GM12801 (cell line): Measurements from ENCODE around the gene MN1.

Experiments
- TF ChIP-seq, protein P1 (sequence below): IDR thresholded peaks from one replicate; pipeline ENCODE4 v1.5.1; 2011; ENCODE audit warnings: control low read depth; ENCODE audit not compliant: insufficient read length; ENCODE audit errors: extremely low read depth

The MN1 gene

DNA sequence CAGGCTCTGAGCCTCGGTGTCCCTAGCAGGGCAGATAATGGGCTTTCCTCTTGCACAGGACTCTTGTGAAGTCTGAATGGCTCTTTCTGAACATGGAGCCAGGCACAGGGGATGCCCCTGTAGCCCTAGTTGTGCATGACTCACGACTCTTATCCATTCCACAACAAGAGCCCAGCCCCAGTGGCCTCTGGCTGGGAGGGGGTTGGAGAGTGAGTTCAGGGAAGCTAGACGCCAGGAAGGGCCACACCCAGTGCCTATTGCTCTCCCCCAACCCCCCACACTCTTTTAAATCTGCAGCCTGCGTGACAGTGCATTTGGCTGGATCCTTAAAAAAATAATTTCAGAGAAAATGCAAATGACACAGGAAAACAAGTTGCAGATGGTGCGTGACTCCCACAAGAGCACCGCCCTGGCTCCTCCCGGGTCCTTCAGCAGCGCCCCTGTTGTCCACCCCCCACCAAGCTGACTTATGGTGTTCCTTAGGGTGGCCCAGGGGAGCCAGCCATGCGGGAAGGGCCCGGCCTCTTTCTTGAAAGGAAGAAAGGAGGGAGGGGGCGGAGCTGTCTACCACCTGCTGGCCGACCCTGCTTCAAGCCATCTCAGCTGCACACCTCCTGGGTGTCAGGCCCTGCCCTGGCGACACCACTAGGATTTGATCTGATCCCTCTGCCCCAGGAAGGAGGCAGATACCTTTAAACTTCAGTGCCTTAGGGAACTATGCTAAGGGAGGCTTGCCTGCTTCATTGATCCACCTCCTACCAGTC is 74.7 kb downstream of the MN1 start:
- TF ChIP-seq, protein P1, sequence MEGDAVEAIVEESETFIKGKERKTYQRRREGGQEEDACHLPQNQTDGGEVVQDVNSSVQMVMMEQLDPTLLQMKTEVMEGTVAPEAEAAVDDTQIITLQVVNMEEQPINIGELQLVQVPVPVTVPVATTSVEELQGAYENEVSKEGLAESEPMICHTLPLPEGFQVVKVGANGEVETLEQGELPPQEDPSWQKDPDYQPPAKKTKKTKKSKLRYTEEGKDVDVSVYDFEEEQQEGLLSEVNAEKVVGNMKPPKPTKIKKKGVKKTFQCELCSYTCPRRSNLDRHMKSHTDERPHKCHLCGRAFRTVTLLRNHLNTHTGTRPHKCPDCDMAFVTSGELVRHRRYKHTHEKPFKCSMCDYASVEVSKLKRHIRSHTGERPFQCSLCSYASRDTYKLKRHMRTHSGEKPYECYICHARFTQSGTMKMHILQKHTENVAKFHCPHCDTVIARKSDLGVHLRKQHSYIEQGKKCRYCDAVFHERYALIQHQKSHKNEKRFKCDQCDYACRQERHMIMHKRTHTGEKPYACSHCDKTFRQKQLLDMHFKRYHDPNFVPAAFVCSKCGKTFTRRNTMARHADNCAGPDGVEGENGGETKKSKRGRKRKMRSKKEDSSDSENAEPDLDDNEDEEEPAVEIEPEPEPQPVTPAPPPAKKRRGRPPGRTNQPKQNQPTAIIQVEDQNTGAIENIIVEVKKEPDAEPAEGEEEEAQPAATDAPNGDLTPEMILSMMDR: no peak

DNA sequence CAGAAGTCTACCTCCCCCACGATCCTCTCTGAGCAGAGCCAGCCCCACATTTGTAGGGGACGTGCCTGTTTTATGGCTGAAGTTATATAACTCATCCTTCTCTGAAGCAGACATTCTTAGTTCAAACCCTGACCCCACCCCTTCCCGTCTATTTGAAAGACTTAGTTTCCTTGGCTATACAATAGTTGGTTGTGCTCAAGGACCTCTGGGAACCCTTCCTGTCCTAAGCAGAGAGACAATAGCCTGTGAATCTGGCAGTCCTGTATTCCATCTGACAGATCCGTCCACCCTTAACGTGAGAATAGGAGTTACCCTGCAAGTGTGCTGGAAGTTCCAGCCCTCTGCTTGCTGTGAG is 75.2 kb downstream of the MN1 start:
- TF ChIP-seq, protein P1: no peak

DNA sequence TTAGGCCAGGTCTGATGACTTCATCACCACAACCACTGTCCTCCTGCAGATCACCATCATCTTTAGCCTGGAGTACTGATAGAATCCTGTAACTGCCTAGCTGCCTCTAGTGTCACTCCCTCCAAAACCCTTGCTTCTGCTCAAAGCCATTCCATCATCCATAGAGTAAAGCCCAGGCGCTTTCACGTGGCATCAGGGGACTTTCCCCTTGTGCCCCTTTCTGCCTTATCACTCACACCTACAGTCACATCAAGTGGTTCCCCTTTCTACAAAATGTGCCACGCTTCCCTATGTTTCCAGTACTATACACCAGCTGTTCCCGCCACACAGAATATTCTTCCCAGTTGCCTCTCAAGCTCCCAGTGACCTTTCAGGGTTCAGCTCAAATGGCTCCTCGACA is 75.9 kb downstream of the MN1 start:
- TF ChIP-seq, protein P1: no peak

DNA sequence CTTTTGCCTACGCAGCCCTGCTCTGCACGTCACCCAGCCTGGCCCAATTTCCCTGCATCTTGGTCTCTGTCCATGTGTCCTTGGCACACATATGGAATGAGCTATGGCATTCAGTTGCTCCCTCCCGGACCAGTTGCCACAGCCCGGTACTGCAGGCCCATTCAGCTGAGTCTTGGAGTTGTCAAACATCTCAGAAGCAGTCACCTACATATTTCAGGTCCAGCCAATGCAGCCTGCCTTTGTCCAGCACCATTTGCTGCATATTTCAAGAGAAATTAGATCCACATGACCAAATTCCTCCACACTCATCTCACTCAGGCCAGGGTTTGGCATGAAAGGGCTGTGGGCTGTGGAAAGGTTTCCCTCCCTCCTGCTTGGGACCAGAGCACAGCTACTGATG is 76.8 kb downstream of the MN1 start:
- TF ChIP-seq, protein P1: no peak

DNA sequence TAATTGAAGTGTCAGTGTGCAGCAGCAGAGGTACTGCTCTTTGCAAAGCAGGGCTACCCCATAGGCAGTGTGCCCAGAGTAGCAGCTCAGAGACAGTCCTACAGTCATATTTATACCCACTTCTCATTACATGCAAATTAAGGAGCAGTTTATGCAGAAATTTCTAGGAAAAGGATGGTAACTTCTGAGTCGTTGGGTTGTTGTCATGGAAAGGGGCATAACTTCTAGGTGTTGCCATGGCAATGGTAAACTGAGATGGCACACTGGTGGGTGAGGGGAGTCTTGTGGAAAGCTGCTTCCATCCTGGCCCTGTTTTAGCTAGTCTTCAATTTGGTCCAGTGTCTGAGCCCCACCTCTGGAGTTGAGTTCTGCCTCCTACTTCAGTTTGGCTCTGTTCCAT is 77.4 kb downstream of the MN1 start:
- TF ChIP-seq, protein P1: no peak

DNA sequence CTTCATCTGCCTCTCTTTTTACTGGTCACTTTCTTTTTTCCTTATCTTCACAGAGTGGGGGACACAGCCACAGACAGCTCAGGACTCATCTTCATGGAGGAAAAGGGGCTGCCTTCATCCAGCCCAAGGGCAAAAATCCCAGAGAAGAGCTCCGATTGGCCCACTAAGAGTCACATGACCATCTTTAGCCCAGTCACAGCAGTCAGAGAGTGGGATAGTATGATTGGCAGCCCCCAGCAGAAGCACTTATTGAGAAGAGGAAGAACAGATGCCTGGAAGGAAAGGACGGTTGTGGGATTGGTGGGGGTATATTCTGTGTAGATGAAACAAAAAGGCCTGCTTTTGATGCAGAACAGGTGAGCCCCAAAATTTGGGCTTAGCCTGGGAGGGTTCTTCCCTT is 77.8 kb downstream of the MN1 start:
- TF ChIP-seq, protein P1: no peak

DNA sequence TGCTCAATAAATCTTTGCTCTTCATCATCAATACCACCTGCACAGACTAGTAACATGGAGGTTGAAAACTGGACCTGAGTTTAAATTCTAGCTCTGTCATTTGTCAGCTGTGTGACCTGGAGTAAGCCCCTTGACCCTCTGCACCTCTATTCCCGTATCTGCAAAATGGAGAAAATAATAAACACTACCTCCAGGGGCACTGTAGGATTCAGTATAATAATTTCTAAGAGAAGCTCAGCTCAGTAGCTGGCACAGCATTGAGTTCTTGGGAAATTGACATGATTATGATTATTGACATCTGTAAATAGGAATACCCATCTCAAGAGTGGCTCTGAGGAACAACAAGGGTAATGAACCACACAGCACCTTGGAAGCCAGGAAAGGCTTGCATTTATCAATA is 78.4 kb downstream of the MN1 start:
- TF ChIP-seq, protein P1: no peak
